DOHH2 (cell line): ENCODE measurements around the gene SRMS.
A peak's percentile ranks its signal among the peaks of the same experiment; 100 is the strongest.

ENCODE experiments used
- H3F3A ChIP-seq: fragments of 200-600 bp; sonication (generic), shearing (Covaris generic); 2 replicates; pipeline ENCODE4 v1.6.0; 2016; ENCODE audit warnings: antibody characterized with exemption, mild to moderate bottlenecking; ENCODE audit not compliant: control insufficient read depth, insufficient read depth
- H3K27ac ChIP-seq: fragments of 200-600 bp; sonication (generic); 2 replicates; pipeline ENCODE4 v1.5.1; 2014; ENCODE audit warnings: low read depth, mild to moderate bottlenecking, low read length, moderate library complexity
- H3K27me3 ChIP-seq: fragments of 200-600 bp; sonication (generic); 2 replicates; pipeline ENCODE4 v1.6.1; 2014; ENCODE audit warnings: mild to moderate bottlenecking, low read length, mixed read lengths; ENCODE audit not compliant: control insufficient read depth
- H3K36me3 ChIP-seq: fragments of 200-600 bp; sonication (generic); 2 replicates; pipeline ENCODE4 v1.6.1; 2014; ENCODE audit warnings: mild to moderate bottlenecking, low read length, moderate library complexity, mixed read lengths; ENCODE audit not compliant: control insufficient read depth
- H3K4me1 ChIP-seq: fragments of 200-600 bp; sonication (generic); 2 replicates; pipeline ENCODE4 v1.6.1; 2014; ENCODE audit warnings: mild to moderate bottlenecking, low read length, mixed read lengths; ENCODE audit not compliant: control insufficient read depth
- H3K4me2 ChIP-seq: fragments of 200-600 bp; sonication (generic); 2 replicates; pipeline ENCODE4 v1.6.0; 2014; ENCODE audit warnings: mild to moderate bottlenecking, low read length, moderate library complexity
- H3K4me3 ChIP-seq: fragments of 200-600 bp; sonication (generic); 2 replicates; pipeline ENCODE4 v1.5.1; 2014; ENCODE audit warnings: mild to moderate bottlenecking, low read length, mixed read lengths
- H3K79me2 ChIP-seq: fragments of 200-600 bp; sonication (generic); 2 replicates; pipeline ENCODE4 v1.6.1; 2014; ENCODE audit warnings: mild to moderate bottlenecking, low read length, mixed read lengths; ENCODE audit not compliant: control insufficient read depth
- H3K9me2 ChIP-seq: fragments of 200-600 bp; sonication (generic); replicated peaks from 2 replicates; pipeline ENCODE4 v1.6.1; 2014; ENCODE audit warnings: mild to moderate bottlenecking, low read length, mixed read lengths; ENCODE audit not compliant: control insufficient read depth
- H3K9me3 ChIP-seq: fragments of 200-600 bp; sonication (generic); 2 replicates; pipeline ENCODE4 v1.6.1; 2014; ENCODE audit warnings: antibody characterized with exemption, low read length, mixed read lengths; ENCODE audit not compliant: control insufficient read depth, insufficient read depth
- H4K20me1 ChIP-seq: fragments of 200-600 bp; sonication (generic); 2 replicates; pipeline ENCODE4 v1.6.0; 2014; ENCODE audit warnings: low read depth, mild to moderate bottlenecking, antibody characterized with exemption, low read length, moderate library complexity; ENCODE audit not compliant: control insufficient read depth, insufficient read depth
- CTCF ChIP-seq: fragments of 200-600 bp; sonication (generic); IDR thresholded peaks from one replicate; pipeline ENCODE4 v1.5.1; 2014; ENCODE audit warnings: antibody characterized with exemption, mild to moderate bottlenecking, low read depth, low read length; ENCODE audit not compliant: poor library complexity, severe bottlenecking
- EZH2phosphoT487 ChIP-seq: fragments of 200-600 bp; sonication (generic); IDR thresholded peaks from 2 replicates; pipeline ENCODE4 v1.6.1; 2017; ENCODE audit warnings: borderline replicate concordance, mild to moderate bottlenecking, antibody characterized with exemption, low read length, moderate library complexity, mixed read lengths

Gene SRMS

GRCh38 chr20:63500902-63501817, 46.4 kb downstream of the SRMS start:
- peaks cover 7% of the 10 kb centered on the region; the same call in 1 of the 2 replicates for H3K27me3 ChIP-seq
- peak overlapping the region; percentile 67 for H3K4me2 ChIP-seq
- no peaks in the 10 kb centered on the region for H3K79me2 ChIP-seq
- H3K27ac ChIP-seq = no peak overlapping the region
- peaks cover 9% of the 10 kb centered on the region; the same call in 1 of the 2 replicates for H4K20me1 ChIP-seq
- H3K9me2 ChIP-seq = no peaks in the 10 kb centered on the region
- H3K36me3 ChIP-seq = no peaks in the 10 kb centered on the region
- H3F3A ChIP-seq = no peaks in the 10 kb centered on the region; the same call in 1 of the 2 replicates
- TF ChIP-seq EZH2phosphoT487 (no peak), CTCF (no peak)
- peaks cover 19% of the 10 kb centered on the region for H3K4me1 ChIP-seq
- H3K9me3 ChIP-seq = no peaks in the 10 kb centered on the region
- peak overlapping the region; percentile 51 for H3K4me3 ChIP-seq

GRCh38 chr20:63500151-63500901, 47.2 kb downstream of the SRMS start:
- peaks cover 20% of the 10 kb centered on the region for H3K4me1 ChIP-seq
- H3K36me3 ChIP-seq = no peaks in the 10 kb centered on the region
- peaks cover 7% of the 10 kb centered on the region; the same call in 1 of the 2 replicates for H3K27me3 ChIP-seq
- H3K9me2 ChIP-seq = no peaks in the 10 kb centered on the region
- no peak overlapping the region for H3K27ac ChIP-seq
- no peak overlapping the region for H3K4me3 ChIP-seq
- H3K9me3 ChIP-seq = no peaks in the 10 kb centered on the region
- no peak overlapping the region for H3K4me2 ChIP-seq
- peaks cover 9% of the 10 kb centered on the region; the same call in 1 of the 2 replicates for H4K20me1 ChIP-seq
- no peaks in the 10 kb centered on the region; the same call in 1 of the 2 replicates for H3F3A ChIP-seq
- no peak for TF ChIP-seq CTCF
- no peak for TF ChIP-seq EZH2phosphoT487
- no peaks in the 10 kb centered on the region for H3K79me2 ChIP-seq

- TF ChIP-seq EZH2phosphoT487 (no peak), CTCF (no peak)
- Histone ChIP-seq H3K4me1 (peaks cover 20% of the 10 kb centered on the region), H3K36me3 (no peaks in the 10 kb centered on the region), H3K4me3 (no peak overlapping the region), H3K27ac (no peak overlapping the region), H3K4me2 (no peak overlapping the region; the same call in 1 of the 2 replicates), H3K9me3 (no peaks in the 10 kb centered on the region), H3K27me3 (peaks cover 7% of the 10 kb centered on the region; the same call in 1 of the 2 replicates), H3K79me2 (no peaks in the 10 kb centered on the region), H3F3A (no peaks in the 10 kb centered on the region; the same call in 1 of the 2 replicates), H3K9me2 (no peaks in the 10 kb centered on the region), H4K20me1 (peaks cover 9% of the 10 kb centered on the region; the same call in 1 of the 2 replicates)
Measured at GRCh38 chr20:63499338-63499969, 48.1 kb downstream of the SRMS start.
